ENCODE results near the gene SCN8A. TPM values are rescaled to one million over a fixed set of nuclear protein-coding genes. Genes with fewer than 3 reads are reported as not detected.
"Not testable (repeated sequence)": the region's sequence is repeated elsewhere in the genome, so short reads cannot be mapped to it uniquely, and the experiment has no call there.

Gene SCN8A
- total RNA-seq, 1 donor from 2014 or later = 0.53 TPM

DNA sequence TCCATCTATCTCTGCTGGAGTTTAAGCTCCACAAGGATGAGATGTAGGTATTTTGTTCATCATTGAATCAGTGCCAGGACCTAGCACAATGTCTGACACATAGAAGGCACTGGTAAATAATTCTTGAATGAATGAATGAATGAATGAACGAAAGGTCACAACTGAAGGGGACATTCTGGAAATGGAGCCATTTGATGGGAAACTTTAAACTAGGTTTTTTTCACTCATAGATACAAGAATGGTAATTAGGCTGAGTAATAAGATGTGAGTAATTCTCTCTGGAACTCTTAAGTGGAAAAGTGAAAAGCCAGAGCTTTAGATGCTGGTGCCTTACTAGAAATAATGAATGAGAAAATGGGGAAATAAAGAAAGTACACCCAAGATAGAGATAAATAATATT lies 44.3 kb downstream of the SCN8A start:
- no peak for ATAC-seq
- TF ChIP-seq, protein P1, sequence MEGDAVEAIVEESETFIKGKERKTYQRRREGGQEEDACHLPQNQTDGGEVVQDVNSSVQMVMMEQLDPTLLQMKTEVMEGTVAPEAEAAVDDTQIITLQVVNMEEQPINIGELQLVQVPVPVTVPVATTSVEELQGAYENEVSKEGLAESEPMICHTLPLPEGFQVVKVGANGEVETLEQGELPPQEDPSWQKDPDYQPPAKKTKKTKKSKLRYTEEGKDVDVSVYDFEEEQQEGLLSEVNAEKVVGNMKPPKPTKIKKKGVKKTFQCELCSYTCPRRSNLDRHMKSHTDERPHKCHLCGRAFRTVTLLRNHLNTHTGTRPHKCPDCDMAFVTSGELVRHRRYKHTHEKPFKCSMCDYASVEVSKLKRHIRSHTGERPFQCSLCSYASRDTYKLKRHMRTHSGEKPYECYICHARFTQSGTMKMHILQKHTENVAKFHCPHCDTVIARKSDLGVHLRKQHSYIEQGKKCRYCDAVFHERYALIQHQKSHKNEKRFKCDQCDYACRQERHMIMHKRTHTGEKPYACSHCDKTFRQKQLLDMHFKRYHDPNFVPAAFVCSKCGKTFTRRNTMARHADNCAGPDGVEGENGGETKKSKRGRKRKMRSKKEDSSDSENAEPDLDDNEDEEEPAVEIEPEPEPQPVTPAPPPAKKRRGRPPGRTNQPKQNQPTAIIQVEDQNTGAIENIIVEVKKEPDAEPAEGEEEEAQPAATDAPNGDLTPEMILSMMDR (IDR thresholded peaks at IDR 0.05) = no peak
- Histone ChIP-seq H3K4me3 (no peak overlapping the region), H3K36me3 (no peaks in the 10 kb centered on the region), H3K27ac (no peak overlapping the region), H3K9me3 (peaks cover 4% of the 10 kb centered on the region), H3K4me1 (no peaks in the 10 kb centered on the region), H3K27me3 (ENCODE audit: low read depth) (no peaks in the 10 kb centered on the region)
- intact Hi-C loops (cut with DNase I) = no loop called here
- no peak for DNase-seq

DNA sequence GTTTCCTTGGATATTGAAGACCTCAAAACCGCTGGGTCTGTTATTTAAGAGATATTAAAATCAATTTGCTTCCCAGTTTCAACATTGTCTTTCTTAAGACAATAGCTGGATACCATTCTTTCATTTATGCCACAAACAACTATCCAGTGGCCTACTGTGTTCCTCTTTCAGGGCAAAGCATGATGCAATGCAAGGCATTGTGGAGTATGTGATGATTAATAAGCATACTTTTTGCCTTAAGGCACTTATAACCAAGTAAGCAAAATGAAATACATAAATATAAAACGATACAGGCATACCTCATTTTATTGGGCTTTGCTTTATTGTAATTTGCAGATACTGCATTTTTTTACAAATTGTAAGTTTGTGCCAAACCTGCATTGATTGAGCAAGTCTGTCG lies 45.5 kb downstream of the SCN8A start:
- ATAC-seq = no peak
- Histone ChIP-seq H3K4me3 (no peak overlapping the region), H3K27ac (no peak overlapping the region), H3K36me3 (no peaks in the 10 kb centered on the region), H3K9me3 (peaks cover 4% of the 10 kb centered on the region), H3K4me1 (no peaks in the 10 kb centered on the region), H3K27me3 (ENCODE audit: low read depth) (no peaks in the 10 kb centered on the region)
- no peak for DNase-seq
- intact Hi-C loops (cut with DNase I) = no loop called here
- TF ChIP-seq, protein P1 (IDR thresholded peaks at IDR 0.05) = no peak

DNA sequence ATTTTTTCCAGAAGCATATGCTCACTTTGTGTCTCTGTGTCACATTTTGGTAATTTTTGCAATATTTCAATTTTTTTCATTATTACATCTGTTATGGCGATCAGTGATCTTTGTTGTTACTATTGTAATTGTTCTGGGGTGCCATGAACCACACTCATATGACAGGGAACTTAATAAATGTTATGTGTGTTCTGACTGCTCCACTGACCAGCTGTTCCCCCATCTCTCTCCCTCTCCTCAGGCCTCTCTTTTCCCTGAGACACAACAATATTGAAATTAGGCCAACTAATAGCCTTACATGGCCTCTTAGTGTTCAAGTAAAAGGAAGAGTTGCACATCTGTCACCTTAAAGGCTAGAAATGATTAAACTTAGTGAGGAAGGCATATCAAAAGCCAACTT lies 46.0 kb downstream of the SCN8A start:
- intact Hi-C loops (cut with DNase I) = no loop called here
- H3K4me3 ChIP-seq = no peak overlapping the region
- H3K4me1 ChIP-seq = no peaks in the 10 kb centered on the region
- H3K27me3 ChIP-seq (ENCODE audit: low read depth) = no peaks in the 10 kb centered on the region
- ATAC-seq = no peak
- H3K9me3 ChIP-seq = peaks cover 4% of the 10 kb centered on the region
- H3K36me3 ChIP-seq = no peaks in the 10 kb centered on the region
- no peak for DNase-seq
- TF ChIP-seq, protein P1 (IDR thresholded peaks at IDR 0.05) = no peak
- no peak overlapping the region for H3K27ac ChIP-seq

DNA sequence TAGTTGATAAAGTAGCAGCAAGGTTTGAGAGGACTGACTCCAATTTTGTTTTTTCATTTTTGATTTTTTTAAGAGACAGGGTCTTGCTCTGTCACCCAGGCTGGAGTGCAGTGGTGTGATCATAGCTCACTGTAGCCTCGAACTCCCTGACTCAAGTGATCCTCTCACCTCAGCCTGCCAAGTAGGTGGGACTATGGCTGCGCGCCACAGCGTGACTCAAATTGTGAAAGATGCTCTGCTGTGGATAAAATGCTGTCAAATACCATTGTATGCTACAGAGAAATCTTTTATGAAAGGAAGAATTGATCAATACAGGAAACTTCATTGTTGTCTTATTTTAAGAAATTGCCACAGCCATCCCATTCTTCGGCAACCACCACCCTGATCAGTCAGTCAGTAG lies 48.3 kb downstream of the SCN8A start:
- no peaks in the 10 kb centered on the region for H3K4me1 ChIP-seq
- no peaks in the 10 kb centered on the region for H3K27me3 ChIP-seq (ENCODE audit: low read depth)
- no peak overlapping the region for H3K4me3 ChIP-seq
- TF ChIP-seq, protein P1 (IDR thresholded peaks at IDR 0.05) = no peak
- ATAC-seq (no peak), DNase-seq (no peak)
- no peaks in the 10 kb centered on the region for H3K36me3 ChIP-seq
- intact Hi-C loops (cut with DNase I) = no loop called here
- H3K9me3 ChIP-seq = peaks cover 4% of the 10 kb centered on the region
- H3K27ac ChIP-seq = no peak overlapping the region

DNA sequence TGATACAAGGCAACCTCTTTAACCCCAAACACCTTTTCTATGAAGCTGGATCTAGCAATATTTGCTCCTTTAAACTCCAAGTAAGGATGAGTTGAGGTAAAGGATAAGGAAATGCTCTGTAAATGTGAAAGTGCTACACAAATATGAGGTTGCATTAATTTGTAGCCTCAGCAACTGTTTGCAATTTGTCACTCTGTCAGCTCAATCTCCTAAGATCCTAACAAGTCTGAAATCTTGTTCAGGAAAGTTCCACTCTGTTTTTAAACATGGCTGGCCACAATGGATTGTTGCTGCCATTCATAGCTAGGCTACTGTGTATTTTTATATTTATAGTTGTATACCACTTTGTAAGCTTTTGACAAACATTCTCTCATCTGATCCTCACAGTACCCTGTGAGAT lies 51.3 kb downstream of the SCN8A start:
- Histone ChIP-seq H3K9me3 (peaks cover 4% of the 10 kb centered on the region), H3K36me3 (no peaks in the 10 kb centered on the region), H3K27ac (no peak overlapping the region), H3K4me3 (no peak overlapping the region), H3K4me1 (no peaks in the 10 kb centered on the region), H3K27me3 (ENCODE audit: low read depth) (no peaks in the 10 kb centered on the region)
- intact Hi-C loops (cut with DNase I) = no loop called here
- DNase-seq = no peak
- ATAC-seq = no peak
- TF ChIP-seq, protein P1 (IDR thresholded peaks at IDR 0.05) = no peak

DNA sequence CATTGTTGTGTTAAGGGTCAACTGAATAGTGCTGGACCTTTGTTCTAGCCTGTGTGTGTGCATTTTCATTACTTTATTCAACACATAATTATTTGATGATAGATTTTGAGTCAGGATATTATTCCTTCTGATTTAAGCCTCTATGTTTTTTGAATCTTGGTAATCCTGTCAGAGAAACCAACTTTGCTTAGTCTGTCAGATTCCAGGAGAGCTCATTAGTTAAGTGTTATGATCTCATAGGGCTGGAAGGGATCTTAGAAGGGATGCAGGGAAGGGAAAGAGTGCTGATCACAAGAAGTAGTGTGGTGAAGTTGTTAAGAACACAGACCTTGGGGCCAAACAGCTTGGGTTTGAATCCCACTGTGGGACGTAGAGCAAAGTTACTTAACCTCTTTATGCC lies 52.9 kb downstream of the SCN8A start:
- DNase-seq = no peak
- H3K4me1 ChIP-seq = no peaks in the 10 kb centered on the region
- H3K4me3 ChIP-seq = no peak overlapping the region
- no peaks in the 10 kb centered on the region for H3K9me3 ChIP-seq
- no peak for ATAC-seq
- intact Hi-C loops (cut with DNase I) = no loop called here
- H3K27me3 ChIP-seq (ENCODE audit: low read depth) = no peaks in the 10 kb centered on the region
- TF ChIP-seq, protein P1 (IDR thresholded peaks at IDR 0.05) = no peak
- H3K36me3 ChIP-seq = no peaks in the 10 kb centered on the region
- H3K27ac ChIP-seq = no peak overlapping the region

DNA sequence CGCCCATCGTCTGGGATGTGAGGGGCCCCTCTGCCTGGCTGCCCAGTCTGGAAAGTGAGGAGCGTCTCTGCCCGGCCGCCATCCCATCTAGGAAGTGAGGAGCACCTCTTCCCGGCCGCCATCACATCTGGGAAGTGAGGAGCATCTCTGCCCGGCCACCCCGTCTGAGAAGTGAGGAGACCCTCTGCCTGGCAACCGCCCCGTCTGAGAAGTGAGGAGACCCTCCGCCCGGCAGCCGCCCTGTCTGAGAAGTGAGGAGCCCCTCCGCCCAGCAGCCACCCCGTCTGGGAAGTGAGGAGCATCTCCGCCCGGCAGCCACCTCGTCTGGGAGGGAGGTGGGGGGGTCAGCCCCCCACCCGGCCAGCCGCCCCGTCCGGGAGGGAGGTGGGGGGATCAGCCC lies 53.7 kb downstream of the SCN8A start:
- intact Hi-C loops (cut with DNase I); DNase-seq; H3K4me1 ChIP-seq; H3K27me3 ChIP-seq (ENCODE audit: low read depth); H3K27ac ChIP-seq; H3K9me3 ChIP-seq; H3K36me3 ChIP-seq; H3K4me3 ChIP-seq; ATAC-seq: not testable (repeated sequence)

All from lower lobe of right lung (tissue), 2 donors.